Stimulated activated CD4-positive, alpha-beta T cell treated with anti-CD3 and anti-CD28 coated beads, Interleukin-4, amount 100 ng/mL, for 48 hours (primary cell): Measurements from ENCODE around the gene DIP2B.
"Not testable (repeated sequence)": the region's sequence is repeated elsewhere in the genome, so short reads cannot be mapped to it uniquely, and the experiment has no call there.

Source experiments
- DNase-seq, 2 donors: peaks; one replicate each; pipeline ENCODE4 v3.0.0-alpha.2; 2020; ENCODE audit warnings: low read depth in 2 of 2

DIP2B gene

DNA sequence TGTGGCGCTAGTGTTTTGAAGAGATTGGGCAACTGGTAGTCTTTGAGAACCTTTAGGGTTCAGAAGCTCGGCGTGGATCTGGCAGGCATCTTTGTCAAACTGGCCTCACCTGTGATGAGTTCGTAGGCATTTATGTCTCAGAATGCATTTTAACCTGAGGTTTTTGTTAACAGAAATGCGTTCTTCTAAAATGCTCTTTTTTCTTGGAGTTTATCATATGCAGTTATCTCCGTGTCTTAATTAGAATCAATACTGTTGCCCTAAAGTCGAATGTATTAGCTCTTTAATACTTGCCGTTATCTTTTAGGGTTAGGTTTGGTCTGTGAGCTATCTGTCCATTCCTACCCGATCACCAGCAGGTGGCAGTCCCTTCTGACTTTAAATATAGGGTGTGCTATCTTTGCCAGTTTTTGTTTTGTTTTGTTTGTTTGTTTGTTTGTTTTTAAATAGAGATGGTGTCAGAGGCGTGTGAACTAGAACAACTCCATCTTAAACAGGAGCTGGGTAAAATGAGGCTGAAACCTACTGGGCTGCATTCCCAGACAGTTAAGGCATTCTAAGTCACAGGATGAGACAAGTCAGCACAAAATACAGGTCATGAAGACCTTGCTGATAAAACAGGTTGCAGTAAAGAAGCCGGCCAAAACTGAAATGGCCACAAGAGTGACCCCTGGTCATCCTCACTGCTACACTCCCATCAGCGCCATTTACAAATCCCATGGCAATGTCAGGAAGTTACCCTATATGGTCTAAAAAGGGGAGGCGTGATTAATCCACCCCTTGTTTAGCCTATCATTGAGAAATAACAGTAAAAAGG is 260.5 kb downstream of the DIP2B start:
- no peak for DNase-seq

DNA sequence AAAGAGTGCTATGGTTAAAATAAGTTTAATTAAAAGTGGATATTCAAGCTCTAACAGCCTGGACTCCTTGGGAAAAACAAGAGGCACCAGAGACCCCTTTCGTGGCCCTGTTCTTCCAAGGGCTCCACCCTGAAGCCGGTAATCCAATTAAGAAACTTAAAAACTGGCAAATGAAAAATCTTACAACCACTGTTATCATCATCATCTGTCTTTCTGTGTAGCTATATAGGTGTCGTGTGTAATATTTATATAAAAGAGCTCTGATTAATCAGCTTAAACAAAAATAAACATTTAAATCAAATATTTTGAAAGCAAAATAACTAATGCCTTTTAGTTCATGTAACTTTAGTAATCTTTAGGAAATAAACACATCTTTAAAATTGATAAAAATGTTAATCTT is 263.6 kb downstream of the DIP2B start:
- DNase-seq = no peak

DNA sequence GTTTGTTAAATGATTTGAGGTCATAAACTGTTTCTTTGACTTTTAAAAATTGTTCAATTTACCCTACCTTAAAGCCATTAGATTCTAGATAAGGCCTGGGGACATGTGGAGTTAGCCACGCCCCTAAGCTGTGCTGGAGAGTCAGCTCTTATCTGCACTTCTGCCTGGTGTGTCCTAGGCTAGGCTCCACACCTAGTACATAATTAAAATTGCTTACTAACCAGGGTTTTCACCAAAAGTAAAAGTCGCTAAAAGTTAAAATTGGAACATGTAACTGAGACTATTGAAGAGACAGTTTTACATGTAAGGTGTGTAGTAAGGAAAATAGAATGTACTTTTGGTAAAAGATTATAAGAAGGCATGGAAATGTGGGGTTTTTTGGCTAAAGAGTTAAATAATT is 264.0 kb downstream of the DIP2B start:
- DNase-seq = not testable (repeated sequence)

DNA sequence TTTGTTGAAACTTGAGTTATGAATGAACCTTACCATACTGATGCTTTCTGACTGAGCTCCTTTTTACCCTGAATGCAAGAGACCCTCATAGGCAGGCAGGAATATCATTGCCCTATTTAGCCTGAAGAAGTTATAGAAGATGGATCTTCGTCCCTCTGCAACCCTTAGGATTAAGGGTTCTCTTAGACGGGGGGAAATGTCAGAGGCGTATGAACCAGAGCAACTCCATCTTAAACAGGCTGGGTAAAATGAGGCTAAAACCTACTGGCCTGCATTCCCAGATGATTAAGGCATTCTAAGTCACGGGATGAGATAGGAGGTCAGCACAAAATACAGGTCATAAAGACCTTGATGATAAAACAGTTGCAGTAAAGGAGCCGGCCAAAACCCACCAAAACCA is 266.6 kb downstream of the DIP2B start:
- no peak for DNase-seq

DNA sequence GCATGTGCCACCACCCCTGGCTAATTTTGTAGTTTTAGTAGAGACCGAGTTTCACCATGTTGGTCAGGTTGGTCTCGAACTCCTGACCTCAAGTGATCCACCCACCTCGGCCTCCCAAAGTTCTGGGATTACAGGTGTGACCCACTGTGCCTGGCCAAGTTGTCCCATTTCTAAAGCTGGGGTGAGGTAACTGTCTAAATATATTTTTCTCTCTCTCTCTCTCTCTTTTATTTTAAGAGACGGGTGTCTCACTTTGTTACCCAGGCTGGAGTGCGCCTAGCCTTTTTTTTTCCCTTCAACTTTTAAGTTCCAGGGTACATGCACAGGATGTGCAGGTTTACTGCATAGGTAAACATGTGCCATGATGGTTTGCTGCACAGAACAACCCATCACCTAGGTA is 267.7 kb downstream of the DIP2B start:
- no peak for DNase-seq

DNA sequence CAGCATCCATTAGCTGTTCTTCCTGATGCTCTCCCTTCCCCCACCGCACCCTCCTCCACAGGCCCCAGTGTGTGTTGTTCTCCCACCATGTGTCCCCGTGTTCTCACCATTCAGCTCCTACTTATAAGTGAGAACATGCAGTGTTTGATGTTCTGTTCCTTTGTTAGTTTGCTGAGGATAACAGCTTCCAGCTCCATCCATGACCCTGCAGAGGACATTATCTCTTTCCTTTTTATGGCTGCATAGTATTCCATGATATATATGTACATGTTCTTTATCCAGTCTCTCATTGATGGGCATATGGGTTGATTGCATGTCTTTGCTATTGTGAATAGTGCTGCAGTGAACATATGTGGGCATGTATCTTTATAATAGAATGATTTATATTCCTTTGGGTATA is 268.1 kb downstream of the DIP2B start:
- DNase-seq = no peak

DNA sequence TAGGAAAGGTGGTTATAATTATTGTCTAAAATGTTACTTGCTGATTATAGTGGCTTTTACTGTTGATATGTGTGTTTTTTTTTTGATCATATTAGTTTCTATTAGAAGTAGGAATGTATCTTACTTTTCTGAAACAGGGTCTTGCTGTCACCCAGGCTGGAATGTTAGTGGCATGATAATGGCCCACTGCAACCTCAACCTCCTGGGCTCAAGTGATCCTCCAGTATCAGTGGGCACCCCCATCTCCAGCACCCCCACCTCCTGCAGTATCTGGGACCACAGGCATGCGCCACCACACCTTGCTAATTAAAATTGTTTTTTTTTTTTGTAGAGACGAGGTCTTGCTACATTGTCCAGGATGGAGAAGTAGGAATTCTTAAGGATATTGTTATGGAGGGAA is 270.5 kb downstream of the DIP2B start:
- DNase-seq = no peak

DNA sequence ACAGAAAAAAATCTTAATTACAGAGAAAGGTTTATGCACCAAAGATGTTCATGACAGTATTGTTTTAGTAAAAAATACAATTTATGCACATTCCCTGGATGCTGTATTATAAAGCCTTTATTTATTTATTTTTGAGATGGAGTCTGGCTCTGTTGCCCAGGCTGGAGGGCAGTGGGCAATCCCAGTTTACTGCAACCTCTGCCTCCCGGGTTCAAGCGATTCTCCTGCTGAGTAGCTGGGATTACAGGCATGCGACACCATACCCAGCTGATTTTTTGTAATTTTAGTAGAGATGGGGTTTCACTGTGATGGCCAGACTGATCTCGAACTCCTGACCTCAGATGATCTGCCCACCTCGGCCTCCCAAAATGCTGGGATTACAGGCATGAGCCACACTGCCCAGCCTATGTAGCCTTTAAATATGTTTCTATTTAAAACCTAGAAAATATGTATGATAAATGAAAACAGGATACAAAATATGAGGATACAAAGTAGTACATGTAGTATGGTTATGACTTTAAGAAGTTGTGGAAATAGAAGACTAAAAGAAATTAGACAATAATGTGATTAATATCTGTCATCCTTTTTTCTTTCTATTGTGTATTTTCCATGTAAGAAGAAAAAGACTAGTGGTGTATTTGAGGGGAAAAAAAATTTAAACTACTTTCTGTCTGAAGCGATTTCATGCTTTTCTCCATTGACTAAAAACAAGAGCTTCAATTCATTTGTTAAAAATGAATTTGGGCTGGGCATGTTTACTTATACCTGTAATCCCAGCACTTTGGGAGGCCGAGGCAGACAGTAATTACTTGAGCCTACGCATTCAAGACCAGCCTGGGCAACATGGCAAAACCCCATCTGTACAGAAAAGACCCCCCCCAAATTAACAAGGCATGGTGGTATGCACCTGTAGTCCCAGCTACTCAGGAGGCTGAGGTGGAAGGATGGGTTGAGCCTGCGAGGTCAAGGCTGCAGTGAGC is 272.3 kb downstream of the DIP2B start:
- DNase-seq = no peak

DNA sequence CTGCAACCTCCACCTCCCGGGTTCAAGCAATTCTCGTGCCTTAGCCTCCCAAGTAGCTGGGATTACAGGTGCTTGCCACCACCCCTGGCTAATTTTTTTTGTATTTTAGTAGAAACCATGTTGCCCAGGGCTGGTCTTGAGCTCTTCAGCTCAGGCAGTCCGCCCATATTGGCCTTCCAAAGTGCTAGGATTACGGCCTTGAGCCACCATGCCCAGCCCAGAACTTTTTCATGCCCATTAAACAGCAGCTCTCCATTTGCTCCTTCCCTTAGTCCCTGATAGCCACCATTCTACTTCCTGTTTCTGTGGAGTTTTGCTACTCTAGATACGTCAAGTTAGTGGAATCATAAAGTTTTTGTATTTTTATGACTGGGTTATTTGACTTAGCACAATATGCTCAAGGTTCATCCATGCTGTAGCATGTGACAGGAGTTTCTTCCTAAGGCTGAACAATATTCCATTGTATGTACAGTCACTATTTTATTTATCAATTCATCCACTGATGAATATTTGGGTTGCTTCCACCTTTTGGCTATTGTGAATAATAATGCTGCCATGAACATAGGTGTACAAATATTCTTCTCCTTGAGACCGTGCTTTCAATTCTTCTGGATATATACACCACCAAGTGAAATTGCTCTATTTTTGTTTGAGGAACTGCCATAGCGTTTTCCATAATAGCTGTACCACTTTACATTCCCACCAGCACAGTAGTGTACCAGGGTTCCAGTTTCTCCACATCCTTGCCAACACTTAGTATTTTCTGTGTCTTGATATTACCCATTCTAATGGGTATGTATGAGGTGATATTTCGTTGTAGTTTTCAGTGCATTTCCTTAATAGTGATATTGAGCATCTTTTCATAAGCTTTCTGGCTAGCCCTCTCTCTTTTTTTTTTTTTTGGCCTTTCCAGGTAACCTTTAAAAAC is 274.1 kb downstream of the DIP2B start:
- no peak for DNase-seq

DNA sequence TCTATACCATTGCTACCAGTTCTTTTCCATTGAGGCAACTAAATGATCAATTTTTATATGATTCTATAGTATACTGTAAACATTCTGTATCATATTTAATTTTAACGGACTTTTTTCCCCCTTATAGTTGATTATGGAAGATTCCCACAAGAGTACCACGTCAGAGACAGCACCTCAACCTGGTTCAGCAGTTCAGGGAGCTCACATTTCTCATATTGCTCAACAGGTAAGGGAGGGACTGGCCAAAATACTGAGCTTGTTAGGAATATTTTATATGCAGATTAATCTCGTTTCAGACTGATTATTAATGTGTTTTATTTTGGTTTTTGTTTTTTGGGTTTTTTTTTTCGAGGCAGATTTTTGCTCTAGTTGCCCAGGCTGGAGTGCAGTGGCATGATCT is 275.2 kb downstream of the DIP2B start:
- DNase-seq = no peak

DNA sequence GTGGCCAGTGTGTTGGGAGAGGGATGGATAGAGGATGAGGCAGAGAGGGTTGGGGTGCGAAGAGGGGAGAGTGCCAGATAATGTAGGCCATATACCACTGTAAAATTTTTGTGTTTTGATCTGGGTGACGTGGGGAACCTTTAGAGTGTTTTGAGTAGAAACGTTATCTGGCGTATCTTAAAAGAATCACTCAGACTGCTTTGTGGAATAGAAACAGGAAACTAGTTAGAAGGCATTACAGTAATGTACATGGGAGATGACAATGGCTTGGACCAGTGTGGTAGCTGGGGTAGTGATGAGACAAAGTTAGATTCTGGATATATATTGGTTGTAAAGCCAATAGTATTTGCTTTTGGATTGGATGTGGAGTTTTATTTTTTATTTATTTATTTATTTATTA is 279.7 kb downstream of the DIP2B start:
- no peak for DNase-seq

DNA sequence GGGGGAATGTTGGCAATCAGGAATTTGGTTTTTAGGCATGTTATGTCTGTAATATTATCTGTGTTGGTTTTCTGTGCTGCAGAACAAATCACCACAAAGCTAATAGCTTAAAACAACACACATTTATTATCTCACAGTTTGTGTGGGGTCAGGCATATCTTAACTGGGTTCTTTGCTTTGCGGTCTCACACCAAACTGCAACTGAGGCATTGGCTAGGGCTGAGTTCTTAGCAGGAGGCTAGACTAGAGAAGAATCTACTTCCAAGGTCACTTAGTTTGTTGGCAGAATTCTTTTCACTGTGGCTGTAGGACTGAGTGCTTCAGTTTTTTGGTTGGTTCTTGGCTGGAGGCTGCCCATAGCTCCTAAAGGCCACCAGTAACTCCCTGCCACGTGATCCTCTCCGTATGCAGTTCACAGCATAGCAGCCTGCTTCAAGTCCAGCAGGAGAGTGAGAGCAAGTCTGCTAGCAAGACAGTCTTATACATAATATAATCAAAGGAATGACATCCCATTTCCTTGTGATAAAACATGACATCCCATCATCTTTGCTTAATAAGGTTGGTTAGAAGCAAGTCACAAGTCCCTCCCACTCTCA is 280.7 kb downstream of the DIP2B start:
- DNase-seq = no peak

DNA sequence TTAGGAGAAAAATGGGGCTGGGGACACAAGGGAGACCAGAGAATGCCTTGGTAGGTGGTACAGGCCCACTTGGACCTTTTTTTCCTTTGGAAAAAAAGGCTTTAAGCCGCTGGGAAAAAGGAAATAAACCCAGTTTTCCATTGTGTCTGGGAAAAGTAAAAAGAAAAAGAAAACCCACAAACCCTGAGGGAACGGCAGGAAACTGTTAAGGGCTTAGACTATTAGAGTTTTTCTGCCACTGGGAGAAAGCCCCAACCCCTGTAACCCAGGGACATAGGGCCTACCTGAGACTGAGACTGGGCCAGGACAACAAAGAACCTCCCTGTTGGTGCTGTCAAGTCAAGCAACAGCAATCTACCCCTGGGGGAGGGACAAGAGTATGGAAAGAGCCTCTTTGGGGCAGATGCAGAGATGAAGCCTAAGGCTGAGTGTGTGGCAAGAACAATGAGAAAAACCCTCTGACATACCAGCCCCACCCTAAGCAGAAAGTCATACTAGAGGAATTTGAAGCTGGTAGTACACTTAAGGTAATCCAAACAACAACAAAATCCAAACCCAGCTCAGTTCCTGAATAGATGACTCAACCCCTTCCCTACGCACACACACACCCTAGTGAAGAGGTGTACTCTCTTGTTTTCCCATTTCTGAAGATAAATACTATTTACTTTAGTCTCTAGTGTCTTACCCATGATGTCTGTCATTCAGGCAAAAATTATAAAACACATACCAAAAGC is 281.9 kb downstream of the DIP2B start:
- DNase-seq = no peak

DNA sequence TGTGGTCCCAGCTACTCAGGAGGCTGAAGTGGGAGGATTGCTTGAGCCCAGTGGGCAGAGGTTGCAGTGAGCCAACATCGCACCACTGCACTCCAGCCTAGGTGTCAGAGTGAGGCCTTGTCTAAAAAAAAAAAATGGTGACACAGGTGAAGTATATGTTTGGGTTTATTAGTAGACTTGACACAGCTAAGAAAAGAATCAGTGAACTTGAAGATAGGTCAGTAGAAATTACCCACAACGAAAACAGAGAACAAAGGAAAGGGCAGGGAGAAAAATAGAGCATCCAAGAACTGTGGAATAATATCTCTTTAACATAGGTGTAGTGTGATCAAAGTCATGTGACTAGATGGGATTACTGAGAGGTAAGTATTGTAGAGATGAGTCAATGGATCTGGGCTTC is 282.8 kb downstream of the DIP2B start:
- DNase-seq = no peak

DNA sequence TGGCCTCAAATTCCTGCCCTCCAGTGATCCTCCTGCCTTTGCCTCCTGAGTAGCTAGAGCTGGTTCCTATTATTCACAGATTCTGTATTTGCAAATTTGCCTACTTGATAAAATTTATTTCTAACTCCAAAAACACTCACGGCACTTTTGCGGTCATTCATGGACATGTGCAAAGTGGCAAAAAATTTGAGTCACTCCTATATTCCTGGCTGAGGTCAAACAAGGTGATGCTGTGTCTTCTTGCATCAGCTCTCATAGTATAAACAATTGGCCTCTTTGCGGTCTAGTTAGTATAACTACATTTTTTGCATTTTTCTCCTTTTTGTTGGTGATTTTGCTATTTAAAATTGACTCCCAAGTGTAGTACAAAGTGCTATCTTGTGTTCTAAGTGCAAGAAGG is 283.8 kb downstream of the DIP2B start:
- DNase-seq = no peak

DNA sequence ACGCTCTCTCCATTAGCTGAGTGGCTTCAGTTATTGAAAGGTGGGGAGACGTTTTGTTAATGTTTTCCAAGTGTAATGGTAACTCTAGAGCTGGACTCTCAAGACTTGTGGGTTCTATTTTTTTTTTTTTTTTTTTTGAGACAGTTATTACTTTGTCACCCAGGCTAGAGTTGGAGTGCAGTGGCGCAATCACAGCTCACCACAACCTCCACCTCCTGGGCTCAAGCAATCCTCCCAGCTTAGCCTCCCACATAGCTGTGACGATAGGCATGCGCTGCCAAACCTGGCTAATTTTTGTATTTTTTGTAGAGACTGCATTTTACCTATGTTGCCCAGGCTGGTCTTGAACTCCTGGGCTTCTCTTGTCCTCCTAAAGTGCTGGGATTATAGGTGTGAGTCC is 285.3 kb downstream of the DIP2B start:
- DNase-seq = no peak
